ENCODE measurements around the gene MRPL46. TPM values are rescaled to one million over a fixed set of nuclear protein-coding genes. Genes with fewer than 3 reads are reported as not detected.

The MRPL46 gene
- total RNA-seq, result 20.9 and 26.9 TPM in 2 replicates

DNA sequence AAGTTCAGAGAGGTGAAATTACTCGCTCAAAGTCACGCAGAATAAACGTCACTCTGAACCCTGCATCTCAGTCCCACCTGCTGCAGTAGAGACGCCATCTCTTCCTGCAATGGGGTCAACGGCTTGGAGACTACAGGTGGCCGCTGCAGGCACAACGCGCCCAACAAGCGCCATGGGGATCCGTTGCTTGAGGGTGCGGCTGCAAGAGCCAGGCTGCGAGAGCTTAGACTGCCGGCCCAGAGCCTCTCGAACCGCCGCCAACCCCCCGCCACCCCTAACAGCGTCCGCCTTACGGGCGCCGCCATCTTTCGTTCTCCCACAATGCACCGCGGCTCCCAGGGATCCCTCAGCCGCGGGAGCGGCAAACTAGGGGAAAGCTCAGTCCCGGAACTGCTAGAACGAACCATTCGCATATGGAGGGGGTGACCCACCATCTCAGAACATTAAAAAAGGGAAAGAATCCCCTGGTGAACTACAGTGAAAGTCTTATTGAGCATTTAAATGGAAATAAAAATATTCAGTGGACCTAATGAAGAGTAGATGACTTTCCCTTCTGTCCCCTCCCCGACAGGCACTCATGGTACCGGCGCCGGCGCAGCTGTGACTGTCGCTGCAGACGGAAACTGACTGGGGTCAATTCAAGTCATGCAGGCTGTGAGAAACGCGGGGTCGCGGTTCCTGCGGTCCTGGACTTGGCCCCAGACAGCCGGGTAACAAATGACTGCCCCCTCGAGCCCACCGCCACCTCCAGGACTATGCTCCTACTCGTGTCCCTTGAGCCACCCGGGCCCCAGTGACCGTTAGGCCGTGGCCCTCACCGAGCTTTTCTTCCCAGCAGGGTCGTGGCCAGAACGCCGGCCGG lies at the start of gene MRPL46, which contains the start of gene MRPS11:
Gene MRPL46 (minus strand): TSS at position 316 of the 862 bp plus-strand sequence. CDS start 11 bp downstream, at position 305.
Gene MRPS11 (plus strand): TSS at position 636 of the 862 bp plus-strand sequence. CDS start 10 bp downstream, at position 646.

Other genes with a start within 250 kb of the MRPL46 start
- gene NTRK3, start 210.6 kb downstream of the MRPL46 start, total RNA-seq, result not detected in 2 replicates
- 42.3 and 42.4 TPM in 2 replicates for gene MRPS11, start 320 bp upstream of the MRPL46 start, total RNA-seq
- gene DET1, start 79.3 kb upstream of the MRPL46 start, total RNA-seq, result 1.4 and 3.8 TPM in 2 replicates
- gene AEN, start 154.0 kb upstream of the MRPL46 start, total RNA-seq, result 21.8 and 30.0 TPM in 2 replicates
- gene ISG20, start 171.6 kb upstream of the MRPL46 start, total RNA-seq, result 8.8 and 14.3 TPM in 2 replicates

Data from airway epithelial cell (primary cell).